ENCODE data around the gene RPL15.
"Not testable (repeated sequence)": the region's sequence is repeated elsewhere in the genome, so short reads cannot be mapped to it uniquely, and the experiment has no call there.

GRCh38 chr3:23870663-23871043 is 46.3 kb upstream of the RPL15 start:
- TF ChIP-seq POLR2A, CTCF (IDR thresholded peaks at IDR 0.05): not testable (repeated sequence)
